HG02588 (cell line): ENCODE data around the gene FBXW11.

Source experiments
- ATAC-seq: cut with Tn5 transposase; IDR thresholded peaks from one replicate; pipeline ENCODE4 v1.9.1; 2021; ENCODE audit warnings: mild to moderate bottlenecking, moderate library complexity; ENCODE audit not compliant: unreplicated experiment

The FBXW11 gene

DNA sequence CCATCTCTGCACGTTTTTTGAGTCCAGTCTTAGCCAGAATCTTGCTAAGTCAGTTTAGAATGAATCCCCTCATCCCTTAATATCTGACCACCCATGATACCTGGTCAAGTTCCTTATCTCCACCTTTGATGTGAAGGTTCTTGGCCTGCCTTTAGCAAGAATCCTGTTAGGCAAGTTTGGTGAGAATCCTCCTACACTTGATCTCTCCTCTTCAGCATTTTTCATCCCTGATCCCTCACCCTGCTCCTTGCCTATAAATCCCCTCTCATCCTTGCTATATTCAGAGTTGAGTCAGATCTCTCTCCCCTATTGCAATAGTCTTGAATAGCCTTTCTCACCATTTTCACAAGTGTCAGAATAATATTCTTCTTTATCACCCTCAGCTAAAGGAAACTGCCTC lies 189.8 kb downstream of the FBXW11 start:
- no peak for ATAC-seq

DNA sequence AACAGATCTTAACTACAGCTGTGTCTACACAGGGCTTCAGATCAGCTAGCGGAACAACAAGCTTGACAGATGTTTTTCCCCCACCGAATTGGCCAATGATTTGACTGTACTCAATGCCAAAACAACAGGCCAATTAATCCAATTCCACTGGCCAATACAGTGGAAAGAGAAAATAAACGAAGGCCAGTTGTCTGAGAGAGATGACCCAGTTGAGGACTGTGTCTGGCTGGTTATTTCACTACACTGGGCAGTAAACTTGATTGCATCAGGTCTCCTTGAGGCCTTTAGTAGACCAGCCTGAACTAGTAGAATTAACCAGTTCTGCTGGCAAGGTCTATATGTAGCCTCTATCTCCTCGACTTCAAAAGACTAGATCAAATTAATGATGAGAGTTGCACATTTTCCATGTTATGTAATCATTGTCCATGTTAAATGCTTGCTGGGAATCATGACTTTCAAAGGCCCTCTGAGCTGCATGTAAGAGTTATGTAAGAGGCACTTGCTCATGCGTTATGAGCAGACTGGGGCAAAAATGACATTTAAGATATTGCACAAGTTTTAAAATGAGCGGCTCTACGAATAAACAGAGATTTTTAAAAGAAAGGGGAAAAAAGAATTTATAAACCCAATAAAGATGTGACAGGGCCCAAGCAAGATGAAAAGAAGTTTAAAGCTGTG lies 192.5 kb downstream of the FBXW11 start:
- no peak for ATAC-seq

DNA sequence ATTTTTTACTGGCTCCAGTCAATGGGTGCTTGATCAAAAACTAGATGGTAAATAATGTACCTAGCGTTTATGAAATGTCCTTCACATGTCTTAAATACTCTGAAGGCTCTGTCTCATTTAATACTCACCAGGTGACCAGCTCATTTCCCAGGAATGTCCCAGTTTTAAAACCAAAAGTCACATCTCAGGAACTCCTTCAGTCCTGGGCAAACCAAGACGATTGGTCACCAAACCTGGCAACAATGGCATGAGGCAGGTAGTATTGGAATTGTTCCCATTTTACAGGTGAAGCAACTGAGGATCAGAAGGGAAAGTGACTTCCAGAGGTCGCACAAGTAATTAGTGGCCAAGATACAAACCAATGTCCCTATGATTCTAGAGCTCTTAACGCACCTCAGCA lies 193.2 kb downstream of the FBXW11 start:
- ATAC-seq = no peak
